GM06990 (cell line): ENCODE data around the gene TMCO4.

Experiments used
- DNase-seq: peaks from one replicate; pipeline ENCODE4 v3.0.0-alpha.2; 2011; ENCODE audit not compliant: insufficient read length; ENCODE audit errors: extremely low read depth
- H3K27me3 ChIP-seq: replicated peaks from 2 replicates; pipeline ENCODE4 v1.6.0; 2011; ENCODE audit warnings: low read length; ENCODE audit not compliant: control insufficient read depth, insufficient read depth
- H3K36me3 ChIP-seq: 2 replicates; pipeline ENCODE4 v1.5.1; 2011; ENCODE audit warnings: low read length; ENCODE audit not compliant: control insufficient read depth, insufficient read depth
- H3K4me3 ChIP-seq: replicated peaks from 2 replicates; pipeline ENCODE4 v1.5.1; 2011; ENCODE audit warnings: low read depth, mild to moderate bottlenecking, control low read depth, low read length
- CTCF ChIP-seq: IDR thresholded peaks from 2 replicates; pipeline ENCODE4 v1.5.1; 2011; ENCODE audit warnings: low read length, control low read depth, mild to moderate bottlenecking, inconsistent platforms; ENCODE audit not compliant: insufficient read depth, poor library complexity, severe bottlenecking

TMCO4 gene

GRCh38 chr1:19800076-19800804 lies 524 bp upstream of the TMCO4 start:
- peak overlapping the region; percentile 60 for H3K4me3 ChIP-seq
- peak; percentile 75 for DNase-seq

GRCh38 chr1:19798486-19799229 lies 1.1 kb downstream of the TMCO4 start:
- Histone ChIP-seq H3K27me3 (no peaks in the 10 kb centered on the region), H3K36me3 (no peaks in the 10 kb centered on the region), H3K4me3 (peak overlapping the region; percentile 60)
- no peak for DNase-seq
- no peak for TF ChIP-seq CTCF

More at GRCh38 chr1:19800076-19800804, 524 bp upstream of the TMCO4 start:
- no peaks in the 10 kb centered on the region for H3K27me3 ChIP-seq
- no peak for TF ChIP-seq CTCF
- no peaks in the 10 kb centered on the region for H3K36me3 ChIP-seq

DNA sequence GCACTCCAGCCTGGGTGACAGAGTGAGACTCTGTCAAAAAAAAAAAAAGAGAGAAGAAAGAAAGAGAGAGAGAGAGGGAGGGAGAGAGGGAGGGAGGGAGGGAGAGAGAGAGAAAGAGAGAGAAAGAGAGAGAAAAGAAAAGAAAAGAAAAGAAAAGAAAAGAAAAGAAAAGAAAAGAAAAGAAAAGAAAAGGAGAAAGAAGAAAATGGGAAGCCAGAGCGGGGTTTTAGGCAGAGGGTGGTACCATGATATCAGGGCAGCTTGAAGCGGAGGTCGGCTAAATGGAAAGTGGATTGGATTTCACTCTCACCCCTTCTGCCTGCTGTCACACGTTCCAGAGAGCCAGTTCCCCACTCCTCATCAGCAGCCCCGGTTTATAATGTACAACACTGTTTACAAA lies 1.9 kb downstream of the TMCO4 start:
- Histone ChIP-seq H3K4me3 (no peak overlapping the region), H3K36me3 (no peaks in the 10 kb centered on the region), H3K27me3 (no peaks in the 10 kb centered on the region)
- DNase-seq: no peak
- TF ChIP-seq CTCF: no peak

DNA sequence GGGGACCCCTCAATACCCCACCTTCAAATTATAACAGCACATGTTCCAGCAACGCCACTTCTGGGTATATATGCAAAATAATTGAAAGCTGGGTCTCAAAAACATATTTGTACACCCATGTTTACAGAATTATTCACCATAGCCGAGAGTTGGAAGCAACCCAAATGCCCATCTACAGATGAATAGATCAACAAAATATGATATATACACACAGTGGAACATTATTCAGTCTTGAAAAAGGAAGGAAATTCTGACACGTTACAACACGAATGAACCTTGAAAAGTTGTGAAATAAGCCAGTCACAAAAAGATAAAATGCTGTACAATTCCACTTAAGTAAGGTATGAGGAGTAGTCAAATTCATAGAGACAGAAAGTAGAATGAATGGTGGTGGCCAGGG lies 5.1 kb downstream of the TMCO4 start:
- H3K4me3 ChIP-seq: no peak overlapping the region
- no peaks in the 10 kb centered on the region for H3K27me3 ChIP-seq
- DNase-seq: no peak
- H3K36me3 ChIP-seq: peaks cover 1% of the 10 kb centered on the region; the same call in 1 of the 2 replicates
- TF ChIP-seq CTCF: no peak

DNA sequence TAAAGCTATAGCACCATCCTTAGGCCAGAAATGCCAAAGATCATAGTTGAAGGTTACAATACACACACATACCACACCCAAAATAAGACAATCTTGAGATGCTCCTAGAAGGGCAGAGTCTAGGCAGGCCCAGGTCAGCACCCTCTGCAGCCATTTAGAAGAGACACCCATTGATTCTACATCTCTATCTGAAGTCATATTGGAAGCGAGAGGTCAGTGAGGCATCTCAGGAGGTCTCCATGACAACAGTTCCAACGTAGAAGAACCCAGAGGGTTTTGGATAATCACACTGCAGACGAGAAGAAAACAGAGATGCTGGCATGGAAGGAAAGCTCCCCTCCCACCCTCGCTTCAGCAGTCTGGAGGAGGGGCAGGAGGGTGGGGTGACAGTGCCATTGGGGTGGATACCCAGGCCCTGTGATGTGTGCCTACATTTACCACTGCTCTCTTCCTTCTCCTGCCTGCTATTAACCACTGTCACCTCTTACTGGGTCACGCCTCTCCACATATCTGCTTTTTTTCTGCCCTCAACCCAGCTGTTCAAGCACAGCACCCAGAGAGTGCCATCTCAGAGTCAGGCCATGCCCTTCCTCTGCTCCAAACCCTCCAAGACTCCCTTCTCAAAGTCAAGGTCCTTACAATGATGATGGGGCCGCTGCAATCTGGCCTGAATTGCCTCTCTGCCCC lies 6.2 kb downstream of the TMCO4 start:
- TF ChIP-seq CTCF: no peak
- Histone ChIP-seq H3K36me3 (peaks cover 2% of the 10 kb centered on the region; the same call in 1 of the 2 replicates), H3K27me3 (no peaks in the 10 kb centered on the region), H3K4me3 (no peak overlapping the region)
- peak; percentile 30 for DNase-seq
